Smooth muscle cell (in vitro differentiated cells): Measurements from ENCODE around the gene PRLH. TPM values are rescaled to one million over a fixed set of nuclear protein-coding genes. Genes with fewer than 3 reads are reported as not detected.
A peak's percentile ranks its signal among the peaks of the same experiment; 100 is the strongest.

Source experiments
- DNase-seq: peaks from one replicate; lab custom pipeline; 2025; ENCODE audit not compliant: unreplicated experiment; lab: John Stamatoyannopoulos, UW
- H2AFZ ChIP-seq: fragments of 200-600 bp; sonication (generic); 2 replicates; pipeline ENCODE4 v1.6.0; 2016; ENCODE audit warnings: antibody characterized with exemption, low read depth, mild to moderate bottlenecking
- H3F3A ChIP-seq: fragments of 200-600 bp; sonication (generic); 2 replicates; pipeline ENCODE4 v1.6.0; 2017; ENCODE audit warnings: antibody characterized with exemption, low read depth
- H3K27ac ChIP-seq: fragments of 200-600 bp; sonication (generic); 2 replicates; pipeline ENCODE4 v1.5.1; 2016; ENCODE audit warnings: low read depth, mild to moderate bottlenecking
- H3K27me3 ChIP-seq: fragments of 200-600 bp; sonication (generic); 2 replicates; pipeline ENCODE4 v1.6.1; 2016; ENCODE audit warnings: low read depth, mild to moderate bottlenecking
- H3K36me3 ChIP-seq: fragments of 200-600 bp; sonication (generic); 2 replicates; pipeline ENCODE4 v1.5.1; 2016; ENCODE audit warnings: low read depth
- H3K4me1 ChIP-seq: fragments of 200-600 bp; sonication (generic); 2 replicates; pipeline ENCODE4 v1.5.1; 2016; ENCODE audit warnings: low read depth
- H3K4me2 ChIP-seq: fragments of 200-600 bp; sonication (generic); 2 replicates; pipeline ENCODE4 v1.6.0; 2016; ENCODE audit warnings: mild to moderate bottlenecking
- H3K4me3 ChIP-seq: fragments of 200-600 bp; sonication (generic); 2 replicates; pipeline ENCODE4 v1.5.1; 2016; ENCODE audit warnings: mild to moderate bottlenecking
- H3K79me2 ChIP-seq: fragments of 200-600 bp; sonication (generic); 2 replicates; pipeline ENCODE4 v1.6.0; 2016; ENCODE audit warnings: low read depth, mild to moderate bottlenecking
- H3K9ac ChIP-seq: fragments of 200-600 bp; sonication (generic); 2 replicates; pipeline ENCODE4 v1.6.0; 2016; ENCODE audit warnings: low read depth
- H3K9me3 ChIP-seq: fragments of 200-600 bp; sonication (generic); replicated peaks from 2 replicates; pipeline ENCODE4 v1.5.1; 2016; ENCODE audit warnings: low read depth
- H4K20me1 ChIP-seq: fragments of 200-600 bp; sonication (generic); 2 replicates; pipeline ENCODE4 v1.6.0; 2016; ENCODE audit warnings: low read depth
- WGBS: methylation state at CpG from one replicate; pipeline ENCODE4 v1.1.7; 2016; ENCODE audit warnings: low lambda C conversion rate; 5-methylcytosine and 5-hydroxymethylcytosine counted together
- polyA plus RNA-seq: library from polyadenylated mRNA; unstranded; fragments of >200 nt; fragmentation: Nextera tagmentation; extraction: Ambion mirVana; gene quantifications from 2 replicates; pipeline ENCODE4 v1.2.1, GENCODE V29; 2016
- total RNA-seq: library from RNA; depleted of rRNA; stranded (reverse); fragments of >200 nt; gene quantifications from 2 replicates; pipeline ENCODE4 v1.2.3, GENCODE V29; 2014
- TF ChIP-seq, protein P1 (sequence below): fragments of 200-600 bp; sonication (generic); IDR thresholded peaks from 2 replicates; pipeline ENCODE4 v1.5.1; 2017; ENCODE audit warnings: borderline replicate concordance, mild to moderate bottlenecking, antibody characterized with exemption; ENCODE audit not compliant: insufficient read depth, poor library complexity, severe bottlenecking

Gene PRLH
- total and polyA plus RNA-seq, 2 experiments from 2014 or later = not detected

DNA sequence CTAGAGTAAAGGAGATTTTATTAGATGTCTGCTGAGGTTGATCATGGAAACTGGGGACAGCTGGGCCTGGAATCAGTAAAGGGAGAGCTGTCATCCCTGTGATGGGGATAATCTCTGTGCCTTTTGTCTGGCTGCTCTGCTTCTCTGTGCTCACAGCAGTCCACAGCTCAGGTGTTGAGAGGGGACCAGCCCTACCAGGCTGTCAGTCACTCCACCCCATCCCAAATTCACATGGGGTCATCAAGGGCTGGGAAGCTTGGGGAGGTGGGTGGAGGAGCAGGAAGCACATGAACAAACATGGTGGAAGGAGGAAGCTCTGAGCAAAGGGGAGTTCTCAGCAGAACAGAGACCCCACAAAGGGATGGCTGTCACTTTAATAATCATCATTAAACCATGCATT is 47.3 kb downstream of the PRLH start:
- no peak overlapping the region for H3K4me3 ChIP-seq
- H2AFZ ChIP-seq = no peak overlapping the region
- TF ChIP-seq, protein P1, sequence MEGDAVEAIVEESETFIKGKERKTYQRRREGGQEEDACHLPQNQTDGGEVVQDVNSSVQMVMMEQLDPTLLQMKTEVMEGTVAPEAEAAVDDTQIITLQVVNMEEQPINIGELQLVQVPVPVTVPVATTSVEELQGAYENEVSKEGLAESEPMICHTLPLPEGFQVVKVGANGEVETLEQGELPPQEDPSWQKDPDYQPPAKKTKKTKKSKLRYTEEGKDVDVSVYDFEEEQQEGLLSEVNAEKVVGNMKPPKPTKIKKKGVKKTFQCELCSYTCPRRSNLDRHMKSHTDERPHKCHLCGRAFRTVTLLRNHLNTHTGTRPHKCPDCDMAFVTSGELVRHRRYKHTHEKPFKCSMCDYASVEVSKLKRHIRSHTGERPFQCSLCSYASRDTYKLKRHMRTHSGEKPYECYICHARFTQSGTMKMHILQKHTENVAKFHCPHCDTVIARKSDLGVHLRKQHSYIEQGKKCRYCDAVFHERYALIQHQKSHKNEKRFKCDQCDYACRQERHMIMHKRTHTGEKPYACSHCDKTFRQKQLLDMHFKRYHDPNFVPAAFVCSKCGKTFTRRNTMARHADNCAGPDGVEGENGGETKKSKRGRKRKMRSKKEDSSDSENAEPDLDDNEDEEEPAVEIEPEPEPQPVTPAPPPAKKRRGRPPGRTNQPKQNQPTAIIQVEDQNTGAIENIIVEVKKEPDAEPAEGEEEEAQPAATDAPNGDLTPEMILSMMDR = no peak
- peaks cover 5% of the 10 kb centered on the region for H3F3A ChIP-seq
- no peaks in the 10 kb centered on the region for H3K27me3 ChIP-seq
- no peaks in the 10 kb centered on the region for H3K36me3 ChIP-seq
- no peak for DNase-seq
- H3K9ac ChIP-seq = no peak overlapping the region
- H3K4me1 ChIP-seq = peaks cover 7% of the 10 kb centered on the region
- H3K79me2 ChIP-seq = no peaks in the 10 kb centered on the region
- H4K20me1 ChIP-seq = no peaks in the 10 kb centered on the region
- H3K9me3 ChIP-seq = no peaks in the 10 kb centered on the region
- no peak overlapping the region for H3K27ac ChIP-seq
- H3K4me2 ChIP-seq = peak overlapping the region; percentile 7

DNA sequence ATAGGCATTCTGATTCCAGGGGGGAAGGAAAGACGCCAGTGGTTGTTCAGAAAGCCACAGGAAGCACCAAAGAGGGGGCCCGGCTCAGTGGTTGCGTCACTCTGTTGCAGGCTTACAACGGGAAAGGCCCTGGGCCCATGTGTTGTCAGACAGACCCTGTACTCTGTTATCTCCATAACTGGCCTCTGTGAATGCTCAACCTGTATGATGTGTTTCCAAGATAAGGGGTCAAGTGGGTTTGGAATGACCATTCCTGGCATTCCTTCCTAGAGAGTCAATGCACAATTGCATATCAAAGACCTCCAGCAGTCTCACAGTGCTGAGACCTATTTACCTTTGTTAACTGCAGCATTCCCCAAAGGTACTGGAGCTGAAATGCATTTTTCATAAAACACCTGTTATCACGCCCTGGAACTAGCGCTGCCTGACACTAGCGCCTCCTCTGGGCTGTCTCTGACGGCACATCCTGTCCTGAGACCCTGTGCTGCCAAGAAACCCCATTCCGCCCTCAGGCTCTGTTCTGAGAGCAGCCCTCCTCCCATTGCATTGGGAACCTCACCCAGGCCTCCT is 47.9 kb downstream of the PRLH start:
- no peaks in the 10 kb centered on the region for H3K79me2 ChIP-seq
- peaks cover 5% of the 10 kb centered on the region for H3F3A ChIP-seq
- no peak for DNase-seq
- H3K4me2 ChIP-seq = peak overlapping the region; percentile 7
- H3K4me1 ChIP-seq = peaks cover 7% of the 10 kb centered on the region
- TF ChIP-seq, protein P1 = no peak
- no peaks in the 10 kb centered on the region for H4K20me1 ChIP-seq
- no peaks in the 10 kb centered on the region for H3K27me3 ChIP-seq
- no peaks in the 10 kb centered on the region for H3K36me3 ChIP-seq
- no peak overlapping the region for H3K4me3 ChIP-seq
- H3K9ac ChIP-seq = no peak overlapping the region
- no peaks in the 10 kb centered on the region for H3K9me3 ChIP-seq
- WGBS = 25% methylated on average over 9 of the region's 9 CpGs
- H3K27ac ChIP-seq = no peak overlapping the region
- no peak overlapping the region for H2AFZ ChIP-seq

DNA sequence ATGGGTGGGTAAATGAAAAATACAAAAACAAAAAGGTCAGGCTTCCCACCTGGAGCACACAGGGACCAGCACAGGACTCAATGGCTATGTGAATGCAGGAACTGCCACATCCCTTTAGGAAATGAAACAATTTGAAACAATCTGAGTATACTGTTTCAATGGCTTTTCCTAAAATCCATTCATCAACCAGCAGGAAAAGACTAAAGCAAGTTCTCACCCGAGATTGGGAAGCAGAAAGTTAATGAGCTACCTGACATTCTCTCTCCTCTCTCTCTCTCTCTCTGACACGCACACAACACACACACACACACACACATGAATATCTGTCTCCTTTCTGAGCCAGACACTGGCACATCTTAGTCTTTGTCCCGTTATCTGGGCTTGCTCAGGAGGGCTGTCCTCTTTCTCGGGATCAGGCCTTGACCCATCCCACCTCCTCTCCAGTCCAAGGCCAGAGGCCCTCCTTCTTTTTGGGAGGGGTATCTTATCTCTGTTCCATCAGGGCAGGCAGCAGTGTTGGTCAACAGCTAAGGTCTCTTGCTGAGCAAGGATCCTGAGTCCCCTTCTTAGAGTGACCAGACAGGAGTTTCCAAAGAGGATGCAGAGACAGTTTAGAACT is 49.4 kb downstream of the PRLH start:
- H3K27ac ChIP-seq = peak overlapping the region; percentile 54
- WGBS = 72% methylated on average over 4 of the region's 4 CpGs
- no peak overlapping the region for H2AFZ ChIP-seq

More for the DNA sequence above, 49.4 kb downstream of the PRLH start:
- no peaks in the 10 kb centered on the region for H3K36me3 ChIP-seq
- no peaks in the 10 kb centered on the region for H4K20me1 ChIP-seq
- no peak overlapping the region for H3K4me3 ChIP-seq
- H3K9ac ChIP-seq = no peak overlapping the region
- no peak for DNase-seq
- no peaks in the 10 kb centered on the region for H3K79me2 ChIP-seq
- TF ChIP-seq, protein P1 = no peak
- H3K27me3 ChIP-seq = no peaks in the 10 kb centered on the region
- no peak overlapping the region for H3K4me2 ChIP-seq
- no peaks in the 10 kb centered on the region for H3K9me3 ChIP-seq
- H3K4me1 ChIP-seq = peaks cover 7% of the 10 kb centered on the region
- H3F3A ChIP-seq = peaks cover 5% of the 10 kb centered on the region
